Measurements from ENCODE around the gene SLC8A1.
A peak's percentile ranks its signal among the peaks of the same experiment; 100 is the strongest.

The SLC8A1 gene

GRCh38 chr2:40363231-40363630, 88.7 kb downstream of the SLC8A1 start:
- Histone ChIP-seq H3K4me3 (ENCODE audit: low read depth in 1 of 2, low read length in 2 of 2) (peak overlapping the region in 1 of 2 donors; percentile 51), H3K27ac (ENCODE audit: low read depth, low read length) (peak overlapping the region; percentile 82), H3K9ac (ENCODE audit: low read length) (peak overlapping the region; percentile 18)

DNA sequence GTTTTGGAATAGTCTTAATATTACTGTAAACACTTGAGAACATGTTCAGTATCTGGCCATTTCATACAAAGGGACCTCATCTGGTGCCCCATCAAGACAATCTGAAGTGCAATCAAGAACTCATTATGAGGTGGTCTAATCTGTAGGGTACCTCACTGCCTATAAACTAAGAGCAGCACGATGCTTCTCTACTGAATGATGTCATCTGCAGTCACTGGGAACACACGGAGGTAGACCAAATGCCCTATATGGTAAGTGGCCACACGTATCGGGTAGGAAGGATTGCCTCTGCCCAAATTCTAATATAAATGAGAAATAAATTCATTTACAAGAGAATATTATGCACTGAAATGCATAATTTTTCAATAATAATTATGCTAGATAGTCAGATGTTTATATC, 90.4 kb downstream of the SLC8A1 start:
- Histone ChIP-seq H3K27me3 (ENCODE audit: control insufficient read depth in 1 of 2, insufficient read depth in 2 of 2, low read length in 2 of 2) (no peaks in the 10 kb centered on the region), H3K27ac (ENCODE audit: low read depth, low read length) (no peak overlapping the region), H3K4me1 (ENCODE audit: insufficient read depth, low read length) (peaks cover 49% of the 10 kb centered on the region), H3K4me3 (ENCODE audit: low read depth in 1 of 2, low read length in 2 of 2) (no peak overlapping the region), H3K36me3 (ENCODE audit: insufficient read depth, low read length) (no peaks in the 10 kb centered on the region), H3K9me3 (ENCODE audit: low read length) (no peaks in the 10 kb centered on the region), H3K9ac (ENCODE audit: low read length) (no peak overlapping the region)

More at GRCh38 chr2:40363231-40363630, 88.7 kb downstream of the SLC8A1 start:
- no peaks in the 10 kb centered on the region for H3K36me3 ChIP-seq (ENCODE audit: insufficient read depth, low read length)
- H3K27me3 ChIP-seq (ENCODE audit: control insufficient read depth in 1 of 2, insufficient read depth in 2 of 2, low read length in 2 of 2): no peaks in the 10 kb centered on the region
- peaks cover 31% of the 10 kb centered on the region for H3K4me1 ChIP-seq (ENCODE audit: insufficient read depth, low read length)
- H3K9me3 ChIP-seq (ENCODE audit: low read length): no peaks in the 10 kb centered on the region

- Histone ChIP-seq H3K27me3 (ENCODE audit: control insufficient read depth in 1 of 2, insufficient read depth in 2 of 2, low read length in 2 of 2) (no peaks in the 10 kb centered on the region), H3K4me1 (ENCODE audit: insufficient read depth, low read length) (peaks cover 56% of the 10 kb centered on the region)
These were observed 91.2 kb downstream of the SLC8A1 start for GRCh38 chr2:40360652-40361051.

DNA sequence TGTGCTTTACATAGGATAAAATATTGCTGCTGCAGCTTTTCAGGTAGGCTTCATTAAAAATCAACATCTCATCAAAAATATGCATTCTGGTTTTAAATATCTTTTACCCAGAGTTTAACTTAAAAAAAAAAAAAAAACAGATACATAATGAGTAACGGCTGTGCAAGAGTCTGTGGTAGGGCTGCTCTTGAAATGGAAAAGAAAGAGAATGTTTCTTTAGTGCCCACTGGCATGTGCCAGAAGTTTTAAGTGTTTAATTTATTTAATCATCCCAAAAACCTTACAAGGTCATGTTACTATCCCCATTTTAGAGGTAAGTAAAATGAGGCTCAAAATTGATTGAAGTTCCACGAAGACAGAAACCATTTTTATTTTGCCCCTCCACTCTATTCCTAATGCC, 92.1 kb downstream of the SLC8A1 start:
- peaks cover 55% of the 10 kb centered on the region for H3K4me1 ChIP-seq (ENCODE audit: insufficient read depth, low read length)

More at GRCh38 chr2:40360652-40361051, 91.2 kb downstream of the SLC8A1 start:
- Histone ChIP-seq H3K27ac (ENCODE audit: low read depth, low read length) (no peak overlapping the region), H3K9me3 (ENCODE audit: low read length) (no peaks in the 10 kb centered on the region), H3K36me3 (ENCODE audit: insufficient read depth, low read length) (no peaks in the 10 kb centered on the region), H3K4me3 (ENCODE audit: low read depth in 1 of 2, low read length in 2 of 2) (no peak overlapping the region), H3K9ac (ENCODE audit: low read length) (no peak overlapping the region)

GRCh38 chr2:40358783-40359182, 93.1 kb downstream of the SLC8A1 start:
- Histone ChIP-seq H3K27me3 (ENCODE audit: control insufficient read depth in 1 of 2, insufficient read depth in 2 of 2, low read length in 2 of 2) (no peaks in the 10 kb centered on the region), H3K9me3 (ENCODE audit: low read length) (no peaks in the 10 kb centered on the region), H3K9ac (ENCODE audit: low read length) (no peak overlapping the region), H3K27ac (ENCODE audit: low read depth, low read length) (no peak overlapping the region), H3K4me1 (ENCODE audit: insufficient read depth, low read length) (peaks cover 64% of the 10 kb centered on the region), H3K4me3 (ENCODE audit: low read depth in 1 of 2, low read length in 2 of 2) (no peak overlapping the region), H3K36me3 (ENCODE audit: insufficient read depth, low read length) (no peaks in the 10 kb centered on the region)

More for the DNA sequence above, 92.1 kb downstream of the SLC8A1 start:
- H3K27ac ChIP-seq (ENCODE audit: low read depth, low read length): no peak overlapping the region
- H3K27me3 ChIP-seq (ENCODE audit: control insufficient read depth in 1 of 2, insufficient read depth in 2 of 2, low read length in 2 of 2): no peaks in the 10 kb centered on the region
- H3K9ac ChIP-seq (ENCODE audit: low read length): no peak overlapping the region
- no peak overlapping the region for H3K4me3 ChIP-seq (ENCODE audit: low read depth in 1 of 2, low read length in 2 of 2)
- H3K36me3 ChIP-seq (ENCODE audit: insufficient read depth, low read length): no peaks in the 10 kb centered on the region
- no peaks in the 10 kb centered on the region for H3K9me3 ChIP-seq (ENCODE audit: low read length)

- Histone ChIP-seq H3K9me3 (ENCODE audit: low read length) (no peaks in the 10 kb centered on the region), H3K27me3 (ENCODE audit: control insufficient read depth in 1 of 2, insufficient read depth in 2 of 2, low read length in 2 of 2) (no peaks in the 10 kb centered on the region), H3K36me3 (ENCODE audit: insufficient read depth, low read length) (no peaks in the 10 kb centered on the region), H3K9ac (ENCODE audit: low read length) (no peak overlapping the region), H3K4me1 (ENCODE audit: insufficient read depth, low read length) (peaks cover 69% of the 10 kb centered on the region), H3K4me3 (ENCODE audit: low read depth in 1 of 2, low read length in 2 of 2) (no peak overlapping the region), H3K27ac (ENCODE audit: low read depth, low read length) (no peak overlapping the region)
These were observed 94.2 kb downstream of the SLC8A1 start for GRCh38 chr2:40357667-40358066.

- Histone ChIP-seq H3K9ac (ENCODE audit: low read length) (no peak overlapping the region), H3K36me3 (ENCODE audit: insufficient read depth, low read length) (no peaks in the 10 kb centered on the region), H3K9me3 (ENCODE audit: low read length) (no peaks in the 10 kb centered on the region), H3K4me1 (ENCODE audit: insufficient read depth, low read length) (peaks cover 71% of the 10 kb centered on the region), H3K27ac (ENCODE audit: low read depth, low read length) (no peak overlapping the region), H3K4me3 (ENCODE audit: low read depth in 1 of 2, low read length in 2 of 2) (no peak overlapping the region), H3K27me3 (ENCODE audit: control insufficient read depth in 1 of 2, insufficient read depth in 2 of 2, low read length in 2 of 2) (no peaks in the 10 kb centered on the region)
These were observed 96.4 kb downstream of the SLC8A1 start for GRCh38 chr2:40355451-40355850.

- peaks cover 58% of the 10 kb centered on the region for H3K4me1 ChIP-seq (ENCODE audit: insufficient read depth, low read length)
- H3K4me3 ChIP-seq (ENCODE audit: low read depth in 1 of 2, low read length in 2 of 2): no peak overlapping the region
- no peaks in the 10 kb centered on the region for H3K27me3 ChIP-seq (ENCODE audit: control insufficient read depth in 1 of 2, insufficient read depth in 2 of 2, low read length in 2 of 2)
- H3K27ac ChIP-seq (ENCODE audit: low read depth, low read length): peak overlapping the region; percentile 24
- H3K9me3 ChIP-seq (ENCODE audit: low read length): no peaks in the 10 kb centered on the region
- no peak overlapping the region for H3K9ac ChIP-seq (ENCODE audit: low read length)
- H3K36me3 ChIP-seq (ENCODE audit: insufficient read depth, low read length): no peaks in the 10 kb centered on the region
These were observed 98.7 kb downstream of the SLC8A1 start for GRCh38 chr2:40353231-40353630.

- no peak overlapping the region for H3K9ac ChIP-seq (ENCODE audit: low read length)
- H3K27ac ChIP-seq (ENCODE audit: low read depth, low read length): peak overlapping the region; percentile 24
These were observed 99.2 kb downstream of the SLC8A1 start for GRCh38 chr2:40352703-40353099.

GRCh38 chr2:40352041-40352702, 99.7 kb downstream of the SLC8A1 start:
- Histone ChIP-seq H3K9ac (ENCODE audit: low read length) (no peak overlapping the region), H3K9me3 (ENCODE audit: low read length) (no peaks in the 10 kb centered on the region), H3K27me3 (ENCODE audit: control insufficient read depth in 1 of 2, insufficient read depth in 2 of 2, low read length in 2 of 2) (no peaks in the 10 kb centered on the region), H3K36me3 (ENCODE audit: insufficient read depth, low read length) (no peaks in the 10 kb centered on the region), H3K4me1 (ENCODE audit: insufficient read depth, low read length) (peaks cover 48% of the 10 kb centered on the region), H3K27ac (ENCODE audit: low read depth, low read length) (no peak overlapping the region), H3K4me3 (ENCODE audit: low read depth in 1 of 2, low read length in 2 of 2) (no peak overlapping the region)

More at GRCh38 chr2:40352703-40353099, 99.2 kb downstream of the SLC8A1 start:
- Histone ChIP-seq H3K4me3 (ENCODE audit: low read depth in 1 of 2, low read length in 2 of 2) (no peak overlapping the region), H3K4me1 (ENCODE audit: insufficient read depth, low read length) (peaks cover 53% of the 10 kb centered on the region), H3K36me3 (ENCODE audit: insufficient read depth, low read length) (no peaks in the 10 kb centered on the region), H3K9me3 (ENCODE audit: low read length) (no peaks in the 10 kb centered on the region), H3K27me3 (ENCODE audit: control insufficient read depth in 1 of 2, insufficient read depth in 2 of 2, low read length in 2 of 2) (no peaks in the 10 kb centered on the region)

DNA sequence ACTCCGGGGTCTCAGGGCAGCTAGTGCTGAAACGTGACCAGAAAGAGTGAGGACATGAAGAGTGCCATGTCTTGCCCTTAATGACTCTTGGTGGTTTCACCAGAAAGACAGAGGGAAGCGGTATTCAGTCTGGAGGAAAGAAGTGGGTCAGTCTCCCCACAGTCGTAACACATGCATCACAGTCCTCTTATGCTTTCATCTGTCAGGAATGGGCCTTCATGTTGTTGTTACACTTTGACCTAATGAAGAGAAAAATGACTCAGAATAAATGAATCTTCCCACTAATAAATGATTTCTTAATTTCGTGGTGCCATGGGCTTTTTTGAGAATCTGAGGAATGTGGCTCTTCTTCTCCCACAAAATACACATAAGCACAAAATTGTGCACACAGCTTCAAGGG, 103.2 kb downstream of the SLC8A1 start:
- H3K4me3 ChIP-seq (ENCODE audit: low read depth in 1 of 2, low read length in 2 of 2): no peak overlapping the region
- no peak overlapping the region for H3K9ac ChIP-seq (ENCODE audit: low read length)
- H3K27ac ChIP-seq (ENCODE audit: low read depth, low read length): no peak overlapping the region
- peaks cover 36% of the 10 kb centered on the region for H3K4me1 ChIP-seq (ENCODE audit: insufficient read depth, low read length)
- H3K36me3 ChIP-seq (ENCODE audit: insufficient read depth, low read length): no peaks in the 10 kb centered on the region
- H3K27me3 ChIP-seq (ENCODE audit: control insufficient read depth in 1 of 2, insufficient read depth in 2 of 2, low read length in 2 of 2): no peaks in the 10 kb centered on the region
- H3K9me3 ChIP-seq (ENCODE audit: low read length): no peaks in the 10 kb centered on the region

DNA sequence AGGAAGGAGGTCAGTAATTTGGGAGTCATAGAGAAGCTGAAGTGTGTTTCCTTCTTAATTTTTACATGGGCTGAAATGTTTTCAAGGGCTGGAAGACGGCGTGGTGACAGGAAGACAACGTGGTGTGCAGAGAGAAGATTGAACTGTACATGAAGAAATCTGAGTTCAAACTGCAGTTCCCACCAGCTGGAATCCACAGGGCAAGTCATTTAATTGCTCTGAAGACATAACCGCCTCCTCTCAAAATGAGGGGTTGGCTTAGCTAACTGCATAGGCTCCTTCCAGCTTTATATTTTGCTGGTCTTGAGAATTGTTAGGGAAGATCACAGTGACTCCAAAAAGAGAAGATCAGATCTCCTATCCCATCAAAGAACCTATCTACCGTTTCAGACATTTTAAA, 103.9 kb downstream of the SLC8A1 start:
- Histone ChIP-seq H3K27me3 (ENCODE audit: control insufficient read depth in 1 of 2, insufficient read depth in 2 of 2, low read length in 2 of 2) (no peaks in the 10 kb centered on the region), H3K27ac (ENCODE audit: low read depth, low read length) (no peak overlapping the region), H3K9me3 (ENCODE audit: low read length) (no peaks in the 10 kb centered on the region), H3K4me3 (ENCODE audit: low read depth in 1 of 2, low read length in 2 of 2) (no peak overlapping the region), H3K36me3 (ENCODE audit: insufficient read depth, low read length) (no peaks in the 10 kb centered on the region), H3K9ac (ENCODE audit: low read length) (no peak overlapping the region), H3K4me1 (ENCODE audit: insufficient read depth, low read length) (peaks cover 33% of the 10 kb centered on the region)

All from muscle layer of colon (tissue), 2 donors.